T-helper 1 cell (primary cell): ENCODE measurements around the gene IL1RAPL2.
"Not testable (repeated sequence)": the region's sequence is repeated elsewhere in the genome, so short reads cannot be mapped to it uniquely, and the experiment has no call there.

Experiments
- DNase-seq, 5 donors: peaks; one replicate each; pipeline ENCODE4 v3.0.0-alpha.2; 2012 to 2020
- total RNA-seq, 4 donors: gene quantifications; one replicate each; lab custom pipeline; 2026; lab: John Stamatoyannopoulos, UW

IL1RAPL2 gene
- total RNA-seq = 0 reads per million in 4 donors

GRCh38 chrX:104565791-104566680 lies at the start of gene IL1RAPL2:
TSS of gene IL1RAPL2 (plus strand) at chrX:104566199.
- no peak for DNase-seq

- DNase-seq = no peak
Observed at GRCh38 chrX:104522386-104522785, 43.6 kb upstream of the IL1RAPL2 start.

- no peak for DNase-seq
Observed at GRCh38 chrX:104523858-104524257, 42.1 kb upstream of the IL1RAPL2 start.

GRCh38 chrX:104539081-104539480 lies 26.9 kb upstream of the IL1RAPL2 start:
- no peak for DNase-seq

- not testable (repeated sequence) for DNase-seq
Observed at GRCh38 chrX:104542447-104542846, 23.6 kb upstream of the IL1RAPL2 start.

GRCh38 chrX:104564335-104564734 lies 1.7 kb upstream of the IL1RAPL2 start:
- no peak for DNase-seq

- DNase-seq = no peak
Observed at GRCh38 chrX:104564921-104565703, 887 bp upstream of the IL1RAPL2 start.

GRCh38 chrX:104566681-104567501 lies 892 bp downstream of the IL1RAPL2 start:
- DNase-seq = no peak

- DNase-seq = no peak
Observed at GRCh38 chrX:104567506-104567905, 1.5 kb downstream of the IL1RAPL2 start.

GRCh38 chrX:104568304-104568915 lies 2.4 kb downstream of the IL1RAPL2 start:
- no peak for DNase-seq

- DNase-seq = no peak
Observed at GRCh38 chrX:104618106-104618895, 52.3 kb downstream of the IL1RAPL2 start.

- no peak for DNase-seq
Observed at GRCh38 chrX:104621781-104622180, 55.8 kb downstream of the IL1RAPL2 start.

GRCh38 chrX:104641176-104641575 lies 75.2 kb downstream of the IL1RAPL2 start:
- DNase-seq = no peak

- no peak for DNase-seq
Observed at GRCh38 chrX:104647084-104647483, 81.1 kb downstream of the IL1RAPL2 start.

- DNase-seq = no peak
Observed at GRCh38 chrX:104659005-104659744, 93.2 kb downstream of the IL1RAPL2 start.

- no peak for DNase-seq
Observed at GRCh38 chrX:104660092-104660491, 94.1 kb downstream of the IL1RAPL2 start.

GRCh38 chrX:104662694-104663093 lies 96.7 kb downstream of the IL1RAPL2 start:
- DNase-seq = no peak

- no peak for DNase-seq
Observed at GRCh38 chrX:104665691-104666090, 99.7 kb downstream of the IL1RAPL2 start.

GRCh38 chrX:104668550-104668949 lies 102.6 kb downstream of the IL1RAPL2 start:
- no peak for DNase-seq

- DNase-seq = no peak
Observed at GRCh38 chrX:104669063-104669462, 103.1 kb downstream of the IL1RAPL2 start.

- DNase-seq = no peak
Observed at GRCh38 chrX:104670051-104670450, 104.1 kb downstream of the IL1RAPL2 start.
